H9 (cell line): ENCODE measurements around the gene TMEM132C. TPM values are rescaled to one million over a fixed set of nuclear protein-coding genes. Genes with fewer than 3 reads are reported as not detected.

ENCODE experiments used
- DNase-seq: peaks from one replicate; pipeline ENCODE4 v3.0.0-alpha.2; 2017
- H2AFZ ChIP-seq: one replicate; pipeline ENCODE4 v1.6.1; 2013; ENCODE audit warnings: mild to moderate bottlenecking, low read length, control low read depth, moderate library complexity
- H2AK5ac ChIP-seq: 2 replicates; pipeline ENCODE4 v1.6.1; 2013; ENCODE audit warnings: low read length, control low read depth, mixed read lengths; ENCODE audit not compliant: insufficient read length
- H2BK120ac ChIP-seq: one replicate; pipeline ENCODE4 v1.6.1; 2013; ENCODE audit warnings: low read depth, mild to moderate bottlenecking, low read length, control low read depth, inconsistent platforms; ENCODE audit not compliant: poor library complexity, severe bottlenecking
- H2BK12ac ChIP-seq: 2 replicates; pipeline ENCODE4 v1.6.1; 2013; ENCODE audit warnings: low read length, control low read depth, mixed read lengths, low read depth; ENCODE audit not compliant: insufficient read length
- H2BK15ac ChIP-seq: 2 replicates; pipeline ENCODE4 v1.6.1; 2013; ENCODE audit warnings: low read depth, low read length, control low read depth
- H2BK20ac ChIP-seq: one replicate; pipeline ENCODE4 v1.6.1; 2013; ENCODE audit warnings: low read depth, mild to moderate bottlenecking, low read length, control low read depth, inconsistent platforms; ENCODE audit not compliant: poor library complexity, severe bottlenecking
- H2BK5ac ChIP-seq: 2 replicates; pipeline ENCODE4 v1.6.1; 2013; ENCODE audit warnings: low read length, control low read depth, mixed read lengths; ENCODE audit not compliant: insufficient read length
- H3K14ac ChIP-seq: 2 replicates; pipeline ENCODE4 v1.6.1; 2013; ENCODE audit warnings: low read length, control low read depth; ENCODE audit not compliant: insufficient read depth
- H3K18ac ChIP-seq: 2 replicates; pipeline ENCODE4 v1.6.1; 2013; ENCODE audit warnings: low read depth, mild to moderate bottlenecking, mixed read lengths, low read length, control low read depth; ENCODE audit not compliant: insufficient read length
- H3K23ac ChIP-seq: 2 replicates; pipeline ENCODE4 v1.6.1; 2013; ENCODE audit warnings: low read length, control low read depth, mixed read lengths, low read depth; ENCODE audit not compliant: insufficient read length
- H3K23me2 ChIP-seq: 2 replicates; pipeline ENCODE4 v1.6.1; 2013; ENCODE audit warnings: low read depth, mild to moderate bottlenecking, mixed read lengths, low read length, control low read depth; ENCODE audit not compliant: insufficient read length, poor library complexity, severe bottlenecking
- H3K27ac ChIP-seq: 2 replicates; pipeline ENCODE4 v1.5.1; 2013; ENCODE audit warnings: low read length, control low read depth, mixed read lengths, low read depth; ENCODE audit not compliant: insufficient read length
- H3K27me3 ChIP-seq: 2 replicates; pipeline ENCODE4 v1.6.1; 2013; ENCODE audit warnings: low read length, control low read depth, inconsistent platforms; ENCODE audit not compliant: insufficient read depth
- H3K4ac ChIP-seq: 2 replicates; pipeline ENCODE4 v1.6.1; 2013; ENCODE audit warnings: low read depth, mild to moderate bottlenecking, control low read depth, inconsistent platforms, low read length, moderate library complexity
- H3K4me1 ChIP-seq: 2 replicates; pipeline ENCODE4 v1.6.1; 2013; ENCODE audit warnings: low read length, control low read depth, inconsistent platforms; ENCODE audit not compliant: insufficient read depth
- H3K4me2 ChIP-seq: 2 replicates; pipeline ENCODE4 v1.6.1; 2013; ENCODE audit warnings: low read length, control low read depth, mixed read lengths; ENCODE audit not compliant: insufficient read length, insufficient read depth
- H3K56ac ChIP-seq: 2 replicates; pipeline ENCODE4 v1.6.1; 2013; ENCODE audit warnings: low read depth, mild to moderate bottlenecking, mixed read lengths, low read length, control low read depth; ENCODE audit not compliant: insufficient read length
- H3K79me1 ChIP-seq: 2 replicates; pipeline ENCODE4 v1.6.1; 2013; ENCODE audit warnings: low read depth, mild to moderate bottlenecking, moderate library complexity, low read length, control low read depth, inconsistent platforms; ENCODE audit not compliant: insufficient read depth, poor library complexity, severe bottlenecking
- H3K79me2 ChIP-seq: 2 replicates; pipeline ENCODE4 v1.6.1; 2013; ENCODE audit warnings: low read length, control low read depth, inconsistent platforms; ENCODE audit not compliant: insufficient read depth
- H3K9ac ChIP-seq: 2 replicates; pipeline ENCODE4 v1.6.1; 2013; ENCODE audit warnings: low read length, control low read depth, mixed read lengths; ENCODE audit not compliant: insufficient read length; ENCODE audit errors: extremely low read depth
- H3K9me3 ChIP-seq: one replicate; pipeline ENCODE4 v1.6.1; 2013; ENCODE audit warnings: low read depth, low read length, inconsistent platforms; ENCODE audit not compliant: control insufficient read depth
- H3T11ph ChIP-seq: one replicate; pipeline ENCODE4 v1.6.1; 2013; ENCODE audit warnings: mild to moderate bottlenecking, low read length, control low read depth, inconsistent platforms
- H4K20me1 ChIP-seq: one replicate; pipeline ENCODE4 v1.6.1; 2013; ENCODE audit not compliant: control insufficient read depth, insufficient read length, insufficient read depth
- H4K5ac ChIP-seq: 2 replicates; pipeline ENCODE4 v1.6.1; 2013; ENCODE audit warnings: low read depth, mild to moderate bottlenecking, mixed read lengths, low read length, control low read depth; ENCODE audit not compliant: insufficient read length
- H4K8ac ChIP-seq: replicated peaks from 2 replicates; pipeline ENCODE4 v1.6.1; 2013; ENCODE audit warnings: low read length, control low read depth, mixed read lengths, low read depth; ENCODE audit not compliant: insufficient read length
- H4K91ac ChIP-seq: 2 replicates; pipeline ENCODE4 v1.6.1; 2013; ENCODE audit warnings: low read depth, mild to moderate bottlenecking, moderate library complexity, mixed read lengths, low read length, control low read depth; ENCODE audit not compliant: insufficient read length
- H3K27ac Mint-ChIP-seq, 3 experiments: 2 replicates in 2 of 3; 3 replicates in 1 of 3; pipeline ENCODE4 v1.8.0; 2020 to 2021; ENCODE audit warnings: mixed read lengths in 3 of 3, mild to moderate bottlenecking in 1 of 3, moderate library complexity in 1 of 3
- H3K27me3 Mint-ChIP-seq: 2 replicates; pipeline ENCODE4 v1.8.0; 2021; ENCODE audit warnings: low read depth, mild to moderate bottlenecking, moderate library complexity, mixed read lengths
- H3K36me3 Mint-ChIP-seq, 3 experiments: 2 replicates in 2 of 3; 3 replicates in 1 of 3; pipeline ENCODE4 v1.8.0; 2020 to 2021; ENCODE audit warnings: low read depth in 3 of 3, mixed read lengths in 3 of 3; ENCODE audit not compliant: insufficient read depth in 1 of 3
- H3K4me1 Mint-ChIP-seq, 2 experiments: 2 replicates each; pipeline ENCODE4 v1.8.0; 2020; ENCODE audit warnings: mixed read lengths in 2 of 2
- H3K4me3 Mint-ChIP-seq, 2 experiments: 2 replicates in 1 of 2; 3 replicates in 1 of 2; pipeline ENCODE4 v1.8.0; 2020 to 2021; ENCODE audit warnings: mild to moderate bottlenecking in 2 of 2, mixed read lengths in 2 of 2, moderate library complexity in 1 of 2
- H3K9me3 Mint-ChIP-seq, 2 experiments: 2 replicates in 1 of 2; 3 replicates in 1 of 2; pipeline ENCODE4 v1.8.0; 2020; ENCODE audit warnings: mild to moderate bottlenecking in 2 of 2, mixed read lengths in 2 of 2, moderate library complexity in 1 of 2
- WGBS: extraction: QIAGEN DNeasy Blood & Tissue Kit; methylation state at CpG from one replicate; pipeline ENCODE4 v1.1.7; 2013; ENCODE audit warnings: missing lambda C conversion rate, low lambda C conversion rate, mixed read lengths; ENCODE audit not compliant: insufficient read length; ENCODE audit errors: extremely low coverage; 5-methylcytosine and 5-hydroxymethylcytosine counted together
- total RNA-seq: library from RNA; stranded (reverse); gene quantifications from 2 replicates; pipeline ENCODE4 v1.2.1, GENCODE V29; 2021
- TF ChIP-seq, protein P1 (sequence below): fragments of 200-600 bp; sonication (generic); conservative IDR thresholded peaks from 3 replicates; pipeline ENCODE4 v1.8.0; 2021; ENCODE audit warnings: antibody characterized with exemption, mild to moderate bottlenecking

The TMEM132C gene
- total RNA-seq, 1 experiment from 2014 or later, result 0.22 TPM

DNA sequence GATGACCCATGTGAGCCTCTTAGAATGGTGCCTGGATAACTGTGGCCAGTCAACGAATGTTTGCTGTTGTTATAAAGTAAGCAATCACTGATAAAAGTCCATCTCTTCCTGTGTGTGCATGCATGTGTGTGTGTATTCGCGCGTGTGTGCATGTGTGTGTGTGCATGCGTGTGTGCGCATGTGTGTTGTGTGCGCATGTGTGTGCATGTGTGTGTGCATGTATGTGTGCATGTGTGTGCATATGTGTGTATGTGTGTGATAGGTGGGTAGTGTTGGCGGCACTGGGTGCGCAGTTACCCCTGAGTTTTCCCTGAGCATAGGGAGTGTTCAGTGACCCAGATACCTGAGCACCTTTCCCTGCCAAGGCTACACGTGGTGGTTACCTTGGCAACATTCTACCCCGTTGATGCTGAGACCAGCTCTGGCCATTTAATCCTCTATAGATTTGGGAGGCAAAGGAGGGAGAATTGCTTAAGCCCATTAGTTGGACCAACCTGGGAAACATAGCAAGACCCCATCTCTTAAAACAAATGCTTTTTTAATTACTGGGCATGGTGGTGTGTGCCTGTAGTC lies 419.0 kb downstream of the TMEM132C start:
- Mint-ChIP-seq H3K27ac (no peak overlapping the region), H3K27me3 (peaks cover 39% of the 10 kb centered on the region), H3K4me3 (no peak overlapping the region), H3K9me3 (no peaks in the 10 kb centered on the region; a peak in 1 of 5 replicates), H3K36me3 (no peaks in the 10 kb centered on the region), H3K4me1 (no peaks in the 10 kb centered on the region)
- Histone ChIP-seq H3K27ac (no peak overlapping the region), H3K23ac (no peak overlapping the region), H3K27me3 (no peaks in the 10 kb centered on the region), H2BK15ac (no peak overlapping the region), H2BK5ac (no peak overlapping the region), H3K56ac (no peak overlapping the region), H3K79me2 (no peaks in the 10 kb centered on the region), H3K18ac (no peak overlapping the region), H3K23me2 (no peaks in the 10 kb centered on the region), H3K79me1 (no peaks in the 10 kb centered on the region), H3K4ac (no peak overlapping the region), H2AFZ (no peak overlapping the region), H3K9me3 (no peaks in the 10 kb centered on the region), H4K20me1 (no peaks in the 10 kb centered on the region), H3K14ac (no peak overlapping the region), H3K4me2 (no peak overlapping the region), H4K5ac (no peak overlapping the region), H3K9ac (no peak overlapping the region), H3T11ph (no peak overlapping the region), H2BK120ac (no peak overlapping the region), H2BK12ac (no peak overlapping the region), H3K4me1 (no peaks in the 10 kb centered on the region), H2AK5ac (no peak overlapping the region), H2BK20ac (no peak overlapping the region), H4K8ac (no peak overlapping the region), H4K91ac (no peak overlapping the region)
- WGBS, result no CpG with 5 or more reads among the region's 11 CpGs
- TF ChIP-seq, protein P1, sequence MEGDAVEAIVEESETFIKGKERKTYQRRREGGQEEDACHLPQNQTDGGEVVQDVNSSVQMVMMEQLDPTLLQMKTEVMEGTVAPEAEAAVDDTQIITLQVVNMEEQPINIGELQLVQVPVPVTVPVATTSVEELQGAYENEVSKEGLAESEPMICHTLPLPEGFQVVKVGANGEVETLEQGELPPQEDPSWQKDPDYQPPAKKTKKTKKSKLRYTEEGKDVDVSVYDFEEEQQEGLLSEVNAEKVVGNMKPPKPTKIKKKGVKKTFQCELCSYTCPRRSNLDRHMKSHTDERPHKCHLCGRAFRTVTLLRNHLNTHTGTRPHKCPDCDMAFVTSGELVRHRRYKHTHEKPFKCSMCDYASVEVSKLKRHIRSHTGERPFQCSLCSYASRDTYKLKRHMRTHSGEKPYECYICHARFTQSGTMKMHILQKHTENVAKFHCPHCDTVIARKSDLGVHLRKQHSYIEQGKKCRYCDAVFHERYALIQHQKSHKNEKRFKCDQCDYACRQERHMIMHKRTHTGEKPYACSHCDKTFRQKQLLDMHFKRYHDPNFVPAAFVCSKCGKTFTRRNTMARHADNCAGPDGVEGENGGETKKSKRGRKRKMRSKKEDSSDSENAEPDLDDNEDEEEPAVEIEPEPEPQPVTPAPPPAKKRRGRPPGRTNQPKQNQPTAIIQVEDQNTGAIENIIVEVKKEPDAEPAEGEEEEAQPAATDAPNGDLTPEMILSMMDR, result no peak
- DNase-seq, result no peak
